ENCODE results near the gene NEO1.

NEO1 gene

GRCh38 chr15:73305331-73306211, 253.3 kb downstream of the NEO1 start:
- DNase-seq (ENCODE audit: low spot score), result peak; percentile 81

DNA sequence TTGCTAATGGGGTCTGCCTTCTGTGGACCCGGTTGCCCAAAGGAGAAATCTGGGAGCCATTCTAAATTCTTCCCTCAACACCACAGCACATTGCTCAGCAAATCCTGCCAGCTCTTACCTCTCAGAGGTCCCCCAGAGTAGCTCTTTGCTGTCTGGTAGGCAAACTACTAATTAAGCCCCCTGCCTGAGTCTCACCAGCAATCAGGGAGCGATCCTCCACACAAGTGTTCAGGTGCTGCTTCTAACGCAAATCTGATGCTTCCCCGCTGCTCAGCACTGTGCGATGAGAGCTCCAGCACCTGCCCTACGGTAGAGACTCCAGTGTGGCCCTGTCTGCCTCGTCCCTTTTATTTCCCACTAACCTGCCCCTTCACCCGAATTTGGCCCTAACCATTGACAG, 256.0 kb downstream of the NEO1 start:
- DNase-seq (ENCODE audit: low spot score), result no peak

DNA sequence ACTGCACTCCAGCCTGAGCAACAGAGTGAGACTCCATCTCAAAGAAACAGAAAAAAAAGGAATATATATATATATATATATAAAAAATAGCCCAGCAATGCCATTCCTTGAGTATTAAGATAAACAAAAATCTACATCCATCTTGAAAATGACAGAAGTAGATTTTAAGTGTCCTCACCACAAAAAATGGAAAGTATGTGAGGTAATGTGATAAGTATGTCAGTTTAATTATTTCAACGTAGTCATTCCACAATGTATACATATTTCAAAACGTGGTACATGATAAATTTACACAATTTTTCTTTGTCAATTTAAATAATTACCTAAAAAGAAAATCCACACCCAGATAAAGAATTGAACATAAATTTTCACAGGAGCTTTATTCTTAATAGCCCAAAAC, 261.6 kb downstream of the NEO1 start:
- no peak for DNase-seq (ENCODE audit: low spot score)

GRCh38 chr15:73317651-73318462, 265.6 kb downstream of the NEO1 start:
- no peak for DNase-seq (ENCODE audit: low spot score)

- DNase-seq (ENCODE audit: low spot score), result no peak
Measured at GRCh38 chr15:73318463-73319351, 266.4 kb downstream of the NEO1 start.

DNA sequence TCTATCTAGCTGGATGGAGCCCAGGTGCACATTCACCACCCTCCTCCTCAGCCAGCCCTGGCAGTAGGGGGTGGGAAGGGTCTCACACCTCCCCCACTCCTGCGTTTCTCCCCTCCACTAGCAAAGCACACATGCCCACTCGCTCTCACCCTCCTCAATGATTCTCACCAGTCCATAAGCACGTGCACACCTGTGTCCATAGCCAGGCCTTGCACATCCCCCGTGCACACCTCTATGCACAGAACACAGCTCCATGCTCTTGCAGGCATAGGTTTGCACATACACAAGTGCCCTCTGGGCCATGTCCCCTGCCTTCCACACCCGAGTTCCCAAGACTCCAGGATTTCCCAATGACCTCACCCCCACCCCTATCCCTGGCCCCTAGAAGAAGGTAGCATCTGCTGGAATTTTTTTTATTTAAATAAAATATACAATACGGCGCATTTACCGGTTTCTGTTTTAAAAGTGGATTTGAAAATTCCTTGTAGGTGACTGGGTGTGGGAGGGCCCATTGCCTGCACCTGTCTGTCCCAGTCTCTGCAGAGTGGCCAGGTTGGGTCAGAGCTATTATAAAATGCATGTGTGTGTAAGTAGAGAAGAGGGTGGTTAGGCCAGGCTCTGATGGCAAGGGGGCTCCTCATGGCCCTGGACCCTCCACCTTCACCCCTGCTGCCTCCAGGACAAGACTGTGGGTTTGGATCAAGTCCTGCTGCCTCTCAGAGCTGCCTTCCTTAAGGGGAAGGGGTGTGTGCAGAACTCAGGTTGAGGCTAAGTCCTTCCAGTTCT, 267.4 kb downstream of the NEO1 start:
- no peak for DNase-seq (ENCODE audit: low spot score)

- no peak for DNase-seq (ENCODE audit: low spot score)
Measured at GRCh38 chr15:73320619-73321180, 268.4 kb downstream of the NEO1 start.

GRCh38 chr15:73321496-73322450, 269.5 kb downstream of the NEO1 start:
- DNase-seq (ENCODE audit: low spot score), result no peak

DNA sequence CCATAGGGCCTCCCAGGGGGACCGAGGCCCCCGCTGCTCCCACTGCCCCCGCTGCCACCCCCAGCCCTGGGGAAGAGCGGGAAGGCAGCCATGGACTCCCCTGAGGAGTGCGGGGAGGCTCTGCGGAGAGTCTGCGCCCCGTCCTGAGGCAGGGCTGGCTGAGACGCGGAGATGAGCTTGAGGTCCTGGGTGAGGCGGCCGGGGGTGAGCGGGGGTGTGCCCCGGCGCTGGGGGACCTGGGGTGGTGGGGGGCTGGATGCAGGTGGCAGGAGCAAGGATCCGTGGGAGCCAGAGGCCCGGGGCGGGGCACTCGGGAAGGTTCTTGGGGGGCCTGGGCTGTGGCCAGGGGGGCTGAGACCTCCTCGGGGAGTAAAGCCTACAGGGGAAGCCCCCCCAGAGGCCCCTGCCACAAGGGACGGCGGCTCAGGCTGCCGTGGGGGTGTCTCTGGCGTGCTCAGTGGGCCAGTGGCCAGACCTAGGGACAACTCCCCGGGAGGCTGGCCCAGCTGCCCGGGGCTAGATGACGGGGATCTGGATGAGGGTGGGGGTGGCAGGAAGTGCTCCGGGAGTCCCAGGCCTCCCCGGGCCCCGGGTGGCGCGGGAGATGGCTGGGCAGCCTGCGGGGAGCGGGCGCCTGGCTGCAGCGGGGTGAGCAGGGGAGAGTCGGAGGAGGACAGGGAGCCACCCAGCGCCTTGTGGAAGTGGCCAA, 270.6 kb downstream of the NEO1 start:
- DNase-seq (ENCODE audit: low spot score), result no peak

- DNase-seq (ENCODE audit: low spot score), result no peak
Measured at GRCh38 chr15:73323374-73323955, 271.2 kb downstream of the NEO1 start.

GRCh38 chr15:73323956-73324355, 271.7 kb downstream of the NEO1 start:
- DNase-seq (ENCODE audit: low spot score), result no peak

GRCh38 chr15:73324496-73325170, 272.4 kb downstream of the NEO1 start:
- DNase-seq (ENCODE audit: low spot score), result no peak

GRCh38 chr15:73325191-73325861, 273.1 kb downstream of the NEO1 start:
- peak; percentile 68 for DNase-seq (ENCODE audit: low spot score)

GRCh38 chr15:73326157-73326556, 273.9 kb downstream of the NEO1 start:
- DNase-seq (ENCODE audit: low spot score), result no peak

DNA sequence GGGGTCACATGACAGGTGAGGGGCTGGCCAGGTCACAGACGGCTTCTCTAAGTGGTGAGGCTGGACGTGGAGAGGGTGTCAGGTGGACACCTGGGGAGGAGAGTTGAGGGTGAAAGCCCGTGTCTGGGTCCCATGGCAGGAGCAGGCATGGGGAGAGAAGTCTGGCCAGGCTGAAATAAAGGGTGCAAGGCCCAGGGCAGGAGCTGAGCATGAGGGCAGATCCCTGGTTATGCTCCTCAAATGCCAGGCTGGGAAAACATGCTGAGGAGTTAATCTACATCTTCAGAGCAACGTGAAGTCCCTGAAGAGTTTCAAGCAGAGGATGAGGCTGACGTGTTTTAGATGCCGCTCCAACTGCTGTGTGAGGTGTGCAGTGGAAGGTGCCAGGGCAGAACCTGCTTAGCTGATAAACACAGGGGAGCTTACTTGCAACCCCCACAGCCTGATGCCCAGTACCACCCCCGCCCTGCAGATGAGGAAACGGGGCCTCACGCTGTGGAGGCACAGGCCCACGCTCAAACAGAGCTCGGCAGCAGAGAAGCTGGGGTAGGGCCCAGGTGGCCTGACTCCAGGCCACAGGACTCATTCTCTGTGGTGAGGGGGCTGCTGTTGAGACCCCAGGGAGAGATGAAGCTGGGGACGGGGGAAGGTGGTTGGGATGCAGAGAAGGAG, 276.0 kb downstream of the NEO1 start:
- no peak for DNase-seq (ENCODE audit: low spot score)

GRCh38 chr15:73328981-73329380, 276.7 kb downstream of the NEO1 start:
- no peak for DNase-seq (ENCODE audit: low spot score)
